GF-D8 (cell line): ENCODE data around the gene DCBLD2.
"Not testable (repeated sequence)": the region's sequence is repeated elsewhere in the genome, so short reads cannot be mapped to it uniquely, and the experiment has no call there.

ENCODE experiments used
- DNase-seq: peaks from one replicate; lab custom pipeline; 2025; lab: John Stamatoyannopoulos, UW

Gene DCBLD2

DNA sequence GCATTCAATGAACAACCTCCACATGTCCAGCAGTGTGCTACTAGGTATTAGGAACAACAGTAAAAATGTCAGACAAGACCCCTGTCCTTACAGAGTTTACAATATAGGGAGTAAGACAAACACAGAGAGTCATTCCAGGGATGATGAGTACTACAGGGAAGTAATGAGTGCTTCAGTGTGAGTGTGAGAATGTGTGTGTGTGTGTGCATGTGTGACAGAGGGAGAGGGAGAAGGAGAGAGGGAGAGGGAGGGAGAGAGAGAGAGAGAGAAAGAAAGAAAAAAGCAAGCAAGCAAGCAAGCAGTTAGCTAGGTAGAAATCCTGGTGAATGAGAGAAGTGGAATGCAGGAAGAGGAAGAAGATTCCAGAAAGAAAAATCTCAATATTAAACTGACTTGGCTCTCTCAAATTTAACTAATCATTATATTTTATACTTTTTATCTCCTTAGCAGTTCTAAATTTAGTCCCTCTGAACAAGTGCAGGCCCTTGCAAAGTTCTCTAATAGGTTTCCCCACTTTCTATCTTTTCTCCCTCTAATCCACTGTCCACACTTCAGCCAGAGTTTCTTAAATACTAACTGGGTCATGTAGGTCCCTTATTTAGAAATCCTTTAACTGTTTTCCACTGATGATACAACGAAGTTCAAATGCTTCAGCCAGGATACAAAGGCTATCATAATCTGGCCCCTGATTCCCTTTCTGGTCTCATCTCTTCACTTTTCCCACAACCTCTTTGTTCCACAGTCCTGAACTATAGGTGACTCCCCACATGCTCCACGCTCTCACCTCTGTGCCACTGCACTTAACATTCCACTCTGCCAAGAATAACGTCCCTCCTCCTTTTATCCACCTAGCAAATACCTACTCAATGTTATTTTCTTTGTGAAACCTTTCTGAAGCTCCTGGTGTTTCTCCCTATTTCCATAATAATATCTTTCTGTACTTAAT lies 10.3 kb downstream of the DCBLD2 start:
- no peak for DNase-seq

DNA sequence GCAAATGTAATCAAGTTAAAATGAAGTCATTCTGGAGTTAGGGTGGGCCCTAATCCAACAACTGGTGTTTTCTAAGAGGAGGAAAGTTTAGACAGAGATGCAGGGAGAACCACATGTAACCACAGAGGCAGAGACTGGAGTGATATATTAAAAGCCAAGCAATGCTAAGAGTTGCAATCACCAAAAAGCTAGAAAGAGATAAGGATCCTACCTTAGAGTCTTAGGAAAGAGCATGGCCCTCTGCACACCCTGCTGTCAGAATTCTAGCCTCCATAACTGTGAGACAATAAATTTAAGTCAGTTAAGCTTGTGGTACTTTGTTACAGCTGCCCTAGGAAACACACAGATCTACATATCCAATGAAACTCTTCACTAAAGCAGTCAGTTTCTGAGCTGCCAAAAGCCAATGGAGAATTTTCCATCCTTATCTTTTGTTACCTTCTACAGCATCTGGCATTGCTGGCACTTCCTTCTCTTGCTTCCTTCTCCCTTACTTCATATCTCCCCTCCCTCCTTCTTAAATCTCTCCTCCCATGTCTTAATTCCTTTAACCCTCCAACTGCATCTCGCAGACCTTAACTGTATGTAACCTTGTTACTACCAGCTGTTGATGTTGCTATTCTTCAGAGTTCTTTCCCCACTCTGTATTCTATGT lies 11.2 kb downstream of the DCBLD2 start:
- no peak for DNase-seq

DNA sequence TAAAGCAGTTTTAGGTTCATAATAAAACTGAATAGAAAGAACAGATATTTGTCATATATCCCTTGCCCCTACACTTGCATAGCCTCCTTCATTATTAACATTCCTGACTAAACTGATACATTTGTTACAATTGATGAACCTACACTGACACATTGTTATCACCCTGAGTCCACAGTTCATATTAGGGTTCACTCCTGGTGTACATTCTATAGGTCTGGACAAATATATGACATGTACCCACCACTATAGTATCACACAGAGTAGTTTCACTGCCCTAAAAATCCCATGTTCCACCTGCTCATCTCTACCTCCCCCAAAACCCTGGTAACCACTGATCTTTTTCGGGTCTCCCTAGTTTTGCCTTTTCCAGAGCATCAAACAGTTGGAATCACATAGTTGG lies 13.8 kb downstream of the DCBLD2 start:
- DNase-seq = no peak

DNA sequence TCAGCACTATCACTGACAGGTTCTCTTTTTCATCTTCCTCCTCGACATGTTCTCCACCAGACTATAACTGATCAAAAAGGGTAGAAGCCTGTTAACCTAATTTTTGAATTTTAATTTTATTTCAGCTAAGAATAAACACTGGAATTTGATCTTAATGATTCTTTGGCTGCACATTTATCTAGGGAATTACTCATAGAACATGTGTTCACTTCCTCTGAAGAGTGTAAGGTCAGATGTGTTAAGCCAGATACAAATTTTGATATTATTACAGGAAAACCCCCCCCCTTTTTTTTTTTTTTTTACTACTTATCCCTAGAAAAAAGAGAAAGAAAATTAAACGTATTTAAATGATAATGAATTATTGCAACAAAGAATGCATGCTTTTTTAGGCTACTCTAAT lies 15.0 kb downstream of the DCBLD2 start:
- no peak for DNase-seq

DNA sequence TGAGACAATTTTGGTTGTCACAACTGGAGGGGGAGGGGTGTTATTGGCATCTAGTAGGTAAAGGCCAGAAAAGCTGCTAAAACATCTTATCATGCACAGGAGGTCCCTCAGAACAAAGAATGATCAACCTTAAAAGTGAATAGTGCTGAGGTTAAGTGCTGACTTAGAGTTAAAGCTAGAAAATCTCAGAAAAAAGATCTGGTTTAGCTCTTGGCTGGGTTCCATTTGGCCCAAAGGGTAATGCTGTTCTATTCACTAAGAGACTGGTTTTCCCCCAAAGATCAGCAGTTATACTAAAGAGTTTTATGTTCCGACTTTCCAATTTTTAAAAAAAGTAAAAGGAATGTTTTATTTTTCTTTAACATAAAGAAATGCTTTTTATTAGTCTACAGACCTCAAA lies 15.6 kb downstream of the DCBLD2 start:
- DNase-seq = no peak

DNA sequence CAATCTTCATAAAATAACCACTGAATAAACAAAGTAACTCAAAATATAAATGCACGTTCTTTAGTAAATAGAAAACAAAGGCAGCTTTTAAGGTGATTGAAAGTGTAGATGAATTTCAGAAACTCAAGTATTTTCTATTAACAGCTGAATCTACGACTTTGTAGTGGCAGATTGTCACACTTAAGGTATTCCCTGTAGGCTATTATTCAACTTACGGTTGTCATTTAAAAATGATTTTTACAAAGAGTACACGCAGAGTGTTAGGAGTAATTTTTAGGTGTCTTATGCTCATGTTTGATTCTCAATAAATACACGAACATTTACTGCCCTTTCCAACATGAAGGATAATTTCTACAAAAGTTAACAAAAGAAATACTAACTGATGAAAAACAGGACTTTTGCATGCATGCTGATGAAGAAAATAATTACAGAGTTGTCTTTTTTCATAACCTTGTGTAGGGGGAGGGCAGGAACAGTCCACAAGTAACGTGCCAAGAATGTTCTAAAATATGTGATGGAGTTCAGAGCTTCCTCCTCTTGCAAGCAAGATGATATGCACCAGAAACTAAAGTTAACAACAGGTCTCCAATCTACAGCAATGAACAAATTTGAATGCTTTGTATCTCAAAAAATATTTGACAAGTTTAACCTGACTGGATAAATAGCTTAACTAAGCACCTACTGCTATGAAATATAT lies 16.7 kb downstream of the DCBLD2 start:
- no peak for DNase-seq

DNA sequence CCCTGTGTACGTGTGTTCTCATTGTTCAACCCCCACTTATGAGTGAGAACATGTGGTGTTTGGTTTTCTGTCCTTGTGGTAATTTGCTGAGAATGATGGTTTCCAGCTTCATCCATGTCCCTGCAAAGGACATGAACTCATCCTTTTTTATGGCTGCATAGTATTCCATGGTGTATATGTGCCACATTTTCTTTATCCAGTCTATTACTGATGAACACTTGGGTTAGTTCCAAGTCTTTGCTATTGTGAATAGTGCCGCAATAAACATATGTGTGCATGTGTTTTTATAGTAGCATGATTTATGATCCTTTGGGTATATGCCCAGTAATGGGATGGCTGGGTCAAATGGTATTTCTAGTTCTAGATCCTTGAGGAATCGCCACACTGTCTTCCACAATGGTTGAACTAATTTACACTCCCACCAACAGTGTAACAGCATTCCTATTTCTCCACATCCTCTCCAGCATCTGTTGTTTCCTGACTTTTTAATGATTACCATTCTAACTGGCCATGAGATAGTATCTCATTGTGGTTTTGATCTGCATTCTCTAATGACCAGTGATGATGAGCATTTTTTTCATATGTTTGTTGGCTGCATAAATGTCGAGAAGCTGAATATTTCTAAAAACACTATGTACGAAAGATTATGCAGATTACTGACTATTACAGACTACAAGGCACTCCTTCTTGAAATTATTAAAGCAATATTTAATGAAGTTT lies 18.7 kb downstream of the DCBLD2 start:
- DNase-seq = not testable (repeated sequence)

DNA sequence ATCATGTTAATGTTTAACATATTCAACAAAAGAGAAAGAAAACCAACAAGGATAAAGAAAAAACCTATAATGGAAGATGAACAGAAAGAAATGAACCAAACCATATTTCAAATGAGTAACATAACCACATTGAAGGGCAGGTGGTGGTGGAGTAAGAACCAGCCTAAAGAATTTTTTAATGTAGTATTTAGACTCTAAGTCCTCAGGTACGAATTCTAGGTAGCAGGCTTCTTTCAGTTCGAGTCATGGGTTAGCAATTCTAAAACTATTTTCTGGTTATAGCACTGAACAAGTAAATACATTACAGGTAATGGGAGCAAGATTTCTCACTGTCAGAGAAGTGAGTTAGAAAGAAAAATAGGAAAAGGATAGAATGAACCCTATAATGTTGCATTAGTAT lies 24.4 kb downstream of the DCBLD2 start:
- no peak for DNase-seq

DNA sequence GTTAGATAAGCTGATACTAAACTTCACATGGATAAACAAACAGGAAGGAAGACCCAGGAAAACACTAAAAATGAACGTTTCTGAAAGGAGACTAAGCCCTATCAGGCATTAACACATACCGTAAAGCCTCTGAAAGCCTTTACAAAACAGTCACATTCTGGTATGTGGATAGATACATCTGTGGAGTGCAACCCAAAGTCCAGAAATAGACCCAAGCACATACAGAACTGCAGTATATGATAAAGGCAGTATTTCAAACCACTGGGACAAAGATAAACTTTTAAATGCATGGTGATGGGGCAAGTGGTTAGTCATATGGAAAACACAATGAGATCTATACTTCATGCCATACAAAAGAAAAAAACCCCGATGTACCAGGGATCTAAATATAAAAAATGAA lies 26.0 kb downstream of the DCBLD2 start:
- no peak for DNase-seq

DNA sequence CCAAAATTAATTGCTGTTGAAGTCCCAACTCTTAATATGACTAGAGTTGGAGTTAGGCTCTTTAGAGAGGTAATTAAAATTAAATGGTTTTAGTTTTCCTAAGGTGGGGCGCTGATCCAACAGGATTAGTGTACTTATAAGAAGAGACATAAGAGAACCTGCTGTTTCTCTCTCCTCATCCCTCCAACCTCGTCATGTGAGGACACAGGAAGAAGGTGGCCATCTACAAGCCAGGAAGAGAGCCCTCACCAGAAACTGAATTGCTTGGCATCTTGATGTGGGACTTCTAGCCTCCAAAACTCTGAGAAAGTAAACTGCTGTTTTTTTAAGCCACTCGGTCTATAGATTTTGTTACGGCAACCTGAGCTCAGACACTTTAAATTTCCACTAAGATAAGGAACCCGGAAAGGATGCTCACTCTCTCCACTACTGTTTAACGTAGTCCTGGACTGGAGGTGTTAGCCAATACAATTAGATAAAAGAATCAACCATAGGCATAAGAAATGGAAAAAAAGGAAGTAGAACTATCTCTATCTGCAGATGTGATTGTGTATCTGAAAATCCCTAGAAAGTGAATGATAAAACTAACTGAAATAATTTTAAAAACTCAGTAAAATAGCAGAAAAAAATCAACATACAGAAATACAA lies 26.8 kb downstream of the DCBLD2 start:
- DNase-seq = peak; percentile 19

DNA sequence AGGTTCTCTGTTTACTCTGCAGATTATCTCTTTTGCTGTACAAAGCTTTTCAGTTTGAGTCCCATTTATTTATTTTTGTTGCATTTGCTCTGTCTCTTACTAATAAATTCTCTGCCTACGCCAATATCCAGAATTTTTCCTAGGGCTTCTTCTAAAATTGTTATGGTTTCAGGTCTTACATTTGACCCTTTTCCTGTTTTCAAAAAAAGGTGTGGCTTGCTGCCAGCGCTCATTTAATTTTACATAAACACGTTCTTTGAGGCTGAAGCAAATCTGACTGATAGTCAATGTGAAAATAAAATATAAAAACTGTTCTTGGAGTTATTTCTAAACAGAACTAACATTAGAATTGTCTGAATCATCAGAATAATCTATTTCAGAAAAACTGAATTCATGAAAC lies 32.1 kb downstream of the DCBLD2 start:
- DNase-seq = no peak

DNA sequence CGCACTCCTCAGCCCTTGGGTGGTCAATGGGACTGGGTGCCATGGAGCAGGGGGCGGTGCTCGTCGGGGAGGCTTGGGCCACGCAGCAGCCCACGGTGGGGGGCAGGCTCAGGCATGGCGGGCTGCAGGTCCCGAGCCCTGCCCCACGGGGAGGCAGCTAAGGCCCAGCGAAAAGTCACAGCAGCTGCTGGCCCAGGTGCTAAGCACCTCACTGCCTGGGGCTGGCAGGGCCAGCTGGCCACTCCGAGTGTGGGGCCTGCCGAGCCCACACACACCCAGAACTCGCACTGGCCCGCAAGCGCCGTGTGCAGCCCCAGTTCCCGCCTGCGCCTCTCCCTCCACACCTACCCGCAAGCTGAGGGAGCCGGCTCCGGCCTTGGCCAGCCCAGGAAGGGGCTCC lies 43.5 kb downstream of the DCBLD2 start:
- not testable (repeated sequence) for DNase-seq

DNA sequence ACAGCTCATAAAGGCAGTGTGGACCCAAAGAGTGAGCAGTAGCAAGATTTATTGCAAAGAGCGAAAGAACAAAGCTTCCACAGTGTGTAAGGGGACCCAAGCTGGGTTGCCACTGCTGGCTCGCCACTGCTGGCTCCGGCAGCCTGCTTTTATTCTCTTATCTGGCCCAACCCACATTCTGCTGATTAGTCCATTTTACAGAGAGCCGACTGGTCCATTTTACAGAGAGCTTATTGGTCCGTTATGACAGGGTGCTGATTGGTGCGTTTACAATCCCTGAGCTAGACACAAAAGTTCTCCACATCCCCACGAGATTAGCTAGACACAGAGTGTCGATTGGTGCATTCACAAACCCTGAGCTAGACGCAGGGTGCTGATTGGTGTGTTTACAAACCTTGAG lies 44.2 kb downstream of the DCBLD2 start:
- DNase-seq = not testable (repeated sequence)

DNA sequence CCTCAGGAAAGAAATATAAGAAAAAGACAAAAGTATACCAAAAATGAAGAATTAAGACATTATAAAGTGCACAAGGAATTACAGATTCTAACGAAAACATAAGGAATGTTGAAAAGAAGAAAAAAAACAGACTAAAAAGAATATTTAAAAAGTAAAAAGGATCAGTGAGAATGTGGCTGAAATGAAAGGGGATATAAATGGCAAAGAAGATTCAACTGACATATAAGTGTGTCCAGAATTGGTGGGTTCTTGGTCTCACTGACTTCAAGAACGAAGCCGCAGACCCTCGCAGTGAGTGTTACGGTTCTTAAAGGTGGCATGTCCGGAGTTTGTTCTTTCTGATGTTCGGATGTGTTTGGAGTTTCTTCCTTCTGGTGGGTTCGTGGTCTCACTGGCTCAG lies 44.8 kb downstream of the DCBLD2 start:
- DNase-seq = no peak

DNA sequence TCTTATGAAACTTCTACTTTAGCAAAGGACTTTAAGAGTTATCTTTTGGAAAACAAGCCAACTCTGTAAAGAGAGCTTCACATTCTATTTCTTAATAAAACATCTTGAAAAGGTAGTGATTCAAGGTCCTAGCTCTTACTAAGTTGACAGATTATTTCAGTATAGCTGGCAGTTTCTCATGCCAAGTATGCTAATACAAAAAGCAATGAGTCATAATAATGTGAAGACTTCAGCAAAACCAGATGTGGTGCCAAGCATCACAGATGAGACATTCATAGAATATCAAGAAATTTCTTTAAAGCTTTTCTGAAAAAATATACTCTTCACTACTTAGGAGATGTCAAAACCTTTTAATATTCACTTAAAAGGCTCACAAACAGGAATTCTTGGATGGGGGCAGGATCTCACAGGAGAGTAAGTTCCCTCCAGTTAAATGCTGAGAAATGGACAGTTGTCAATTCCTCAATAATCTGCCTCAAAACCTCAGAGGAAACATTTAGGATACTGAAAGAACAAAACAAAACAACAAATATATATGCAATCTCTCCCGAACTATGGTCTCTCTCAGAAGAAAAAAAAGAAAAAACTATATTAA lies 45.6 kb downstream of the DCBLD2 start:
- DNase-seq = no peak

DNA sequence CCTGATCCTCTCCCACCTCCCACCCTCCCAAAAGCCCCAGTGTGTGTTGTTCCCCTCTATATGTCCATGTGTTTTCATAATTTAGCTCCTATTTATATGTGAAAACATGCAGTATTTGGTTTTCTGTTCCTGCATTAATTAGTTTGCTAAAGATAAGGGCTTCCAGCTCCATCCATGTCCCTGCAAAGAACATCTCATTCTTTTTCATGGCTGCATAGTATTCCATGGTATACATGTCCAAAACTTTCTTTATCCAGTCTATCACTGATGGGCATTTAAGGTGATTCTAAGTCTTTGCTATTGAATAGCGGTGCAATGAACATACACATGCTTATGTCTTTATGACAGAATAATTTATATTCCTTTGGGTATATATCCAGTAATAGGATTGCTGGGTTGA lies 53.4 kb downstream of the DCBLD2 start:
- no peak for DNase-seq

DNA sequence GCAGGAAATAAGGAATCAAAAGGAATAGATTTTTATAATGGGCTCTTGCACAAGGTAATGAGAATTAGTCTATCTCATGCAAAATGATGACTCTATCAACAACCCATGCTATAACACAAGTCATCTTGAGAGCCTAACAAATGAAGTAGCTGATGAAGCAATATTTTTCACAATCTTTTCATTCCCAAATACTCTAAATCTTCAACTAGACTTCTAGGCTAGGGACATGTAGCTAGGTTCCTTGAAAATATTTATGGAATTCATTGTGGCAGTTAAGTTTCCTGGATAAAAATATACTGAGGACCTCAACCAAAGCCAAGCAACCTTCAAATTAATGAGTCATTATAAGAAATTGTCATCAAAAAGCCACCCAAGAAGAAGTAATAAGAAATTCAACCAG lies 55.4 kb downstream of the DCBLD2 start:
- DNase-seq = no peak

DNA sequence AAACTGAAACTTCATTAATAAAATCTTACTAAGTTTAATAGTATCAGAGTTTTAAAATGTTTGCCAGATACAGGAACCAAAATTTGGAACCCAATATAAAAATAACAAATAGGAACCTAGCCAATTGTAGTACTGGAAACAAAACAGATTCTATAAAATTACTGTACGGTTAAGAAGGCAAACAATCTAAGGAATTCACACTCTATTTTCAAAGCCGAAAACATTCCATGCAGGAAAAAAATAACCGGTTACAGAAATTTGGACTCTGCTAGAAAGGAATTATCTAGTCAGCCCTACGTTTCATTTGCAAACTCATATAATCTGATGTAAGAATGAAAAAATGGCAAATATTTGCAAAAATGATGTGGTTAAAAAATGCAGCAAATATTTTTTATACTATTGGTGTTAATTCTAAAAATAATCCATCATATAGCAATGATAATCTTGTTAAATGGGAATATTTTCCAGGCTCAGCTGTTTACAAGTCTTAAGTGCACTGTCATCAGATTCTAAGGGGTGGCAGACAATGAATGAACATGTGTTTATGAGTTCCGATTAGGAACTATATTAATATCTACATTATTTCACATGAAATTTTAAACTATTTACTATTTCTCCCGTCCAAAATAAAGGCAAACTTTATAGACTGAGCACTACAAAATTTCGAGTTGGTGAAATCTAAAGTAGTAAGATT lies 58.1 kb downstream of the DCBLD2 start:
- DNase-seq = no peak

DNA sequence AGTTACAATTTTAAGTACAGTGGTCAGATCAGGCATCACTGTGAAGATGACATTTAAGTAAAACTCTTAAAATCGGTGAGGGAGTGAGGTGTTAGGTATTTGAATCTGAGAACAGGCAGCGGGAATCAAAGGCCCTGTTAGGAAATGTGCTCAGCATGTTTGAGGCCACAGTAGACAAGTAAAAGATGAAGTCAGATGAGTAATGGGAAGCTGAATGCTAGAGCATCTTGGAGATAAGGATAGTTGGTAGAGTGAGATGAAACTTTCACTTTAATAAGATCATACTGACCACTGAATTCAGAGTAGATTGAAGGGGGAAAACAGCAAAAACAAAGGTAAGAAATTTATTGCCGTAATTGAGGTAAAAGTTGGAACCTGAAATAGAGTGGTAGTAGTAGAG lies 61.6 kb downstream of the DCBLD2 start:
- DNase-seq = no peak

DNA sequence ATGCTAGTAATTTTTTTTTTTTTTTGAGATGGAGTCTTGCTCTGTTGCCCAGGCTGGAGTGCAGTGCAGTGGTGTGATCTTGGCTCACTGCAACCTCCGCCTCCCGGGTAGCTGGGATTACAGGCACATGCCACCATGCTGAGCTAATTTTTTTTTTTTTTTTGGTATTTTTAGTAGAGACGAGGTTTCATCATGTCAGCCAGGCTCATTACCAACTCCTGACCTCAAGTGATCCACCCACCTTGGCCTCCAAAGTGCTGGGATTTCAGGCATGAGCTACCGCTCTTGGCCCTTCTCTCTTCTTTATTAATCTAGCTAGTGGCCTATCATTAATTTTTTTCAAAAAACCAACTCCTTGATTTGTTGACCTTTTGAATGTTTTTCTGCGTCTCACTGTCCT lies 70.4 kb downstream of the DCBLD2 start:
- DNase-seq = not testable (repeated sequence)
